ENCODE data around the gene ANGPTL4. TPM values are rescaled to one million over a fixed set of nuclear protein-coding genes. Genes with fewer than 3 reads are reported as not detected.

ANGPTL4 gene
- total and polyA plus RNA-seq, 2 of the 13 experiments (the other 11 are each of a cell fraction or from before 2014, with no cell fraction given), result 0.80 to 21.7 TPM

- TF ChIP-seq GPBP1L1 (CRISPR knock-in tag; IDR thresholded peaks at IDR 0.05) (no peak), PHF8 (CRISPR knock-in tag; IDR thresholded peaks at IDR 0.05) (no peak), ZNF230 (CRISPR knock-in tag; IDR thresholded peaks at IDR 0.05) (no peak), ZXDC (CRISPR knock-in tag; IDR thresholded peaks at IDR 0.05) (no peak), MAFF (IDR thresholded peaks at IDR 0.05; ENCODE audit: low read depth, low read length) (no peak), HMGA1 (CRISPR knock-in tag; conservative IDR thresholded peaks at IDR 0.05) (no peak), ELF3 (CRISPR knock-in tag; IDR thresholded peaks at IDR 0.05) (no peak), SMYD3 (CRISPR knock-in tag; IDR thresholded peaks at IDR 0.05) (no peak), KDM4B (CRISPR knock-in tag; IDR thresholded peaks at IDR 0.05) (no peak), ISL2 (CRISPR knock-in tag; IDR thresholded peaks at IDR 0.05) (no peak), ZNF660 (CRISPR knock-in tag; IDR thresholded peaks at IDR 0.05; ENCODE audit: borderline replicate concordance, low read depth) (no peak), ZNF24 (IDR thresholded peaks at IDR 0.05) (no peak), NFRKB (IDR thresholded peaks at IDR 0.05) (no peak), MEIS2 (CRISPR knock-in tag; IDR thresholded peaks at IDR 0.05) (no peak), ZNF547 (CRISPR knock-in tag; IDR thresholded peaks at IDR 0.05) (no peak), TMF1 (CRISPR knock-in tag; IDR thresholded peaks at IDR 0.05; ENCODE audit: low read depth) (no peak), LCORL (IDR thresholded peaks at IDR 0.05) (no peak), LCORL (CRISPR knock-in tag; IDR thresholded peaks at IDR 0.05) (no peak), PHB2 (IDR thresholded peaks at IDR 0.05; ENCODE audit: partially characterized antibody) (no peak), TBX3 (IDR thresholded peaks at IDR 0.05; ENCODE audit: borderline replicate concordance) (no peak), ZFP1 (CRISPR knock-in tag; IDR thresholded peaks at IDR 0.05) (no peak)
- TF ChIP-seq, protein P1, sequence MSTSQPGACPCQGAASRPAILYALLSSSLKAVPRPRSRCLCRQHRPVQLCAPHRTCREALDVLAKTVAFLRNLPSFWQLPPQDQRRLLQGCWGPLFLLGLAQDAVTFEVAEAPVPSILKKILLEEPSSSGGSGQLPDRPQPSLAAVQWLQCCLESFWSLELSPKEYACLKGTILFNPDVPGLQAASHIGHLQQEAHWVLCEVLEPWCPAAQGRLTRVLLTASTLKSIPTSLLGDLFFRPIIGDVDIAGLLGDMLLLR (CRISPR knock-in tag; IDR thresholded peaks at IDR 0.05), result no peak
- TF ChIP-seq, protein P2, sequence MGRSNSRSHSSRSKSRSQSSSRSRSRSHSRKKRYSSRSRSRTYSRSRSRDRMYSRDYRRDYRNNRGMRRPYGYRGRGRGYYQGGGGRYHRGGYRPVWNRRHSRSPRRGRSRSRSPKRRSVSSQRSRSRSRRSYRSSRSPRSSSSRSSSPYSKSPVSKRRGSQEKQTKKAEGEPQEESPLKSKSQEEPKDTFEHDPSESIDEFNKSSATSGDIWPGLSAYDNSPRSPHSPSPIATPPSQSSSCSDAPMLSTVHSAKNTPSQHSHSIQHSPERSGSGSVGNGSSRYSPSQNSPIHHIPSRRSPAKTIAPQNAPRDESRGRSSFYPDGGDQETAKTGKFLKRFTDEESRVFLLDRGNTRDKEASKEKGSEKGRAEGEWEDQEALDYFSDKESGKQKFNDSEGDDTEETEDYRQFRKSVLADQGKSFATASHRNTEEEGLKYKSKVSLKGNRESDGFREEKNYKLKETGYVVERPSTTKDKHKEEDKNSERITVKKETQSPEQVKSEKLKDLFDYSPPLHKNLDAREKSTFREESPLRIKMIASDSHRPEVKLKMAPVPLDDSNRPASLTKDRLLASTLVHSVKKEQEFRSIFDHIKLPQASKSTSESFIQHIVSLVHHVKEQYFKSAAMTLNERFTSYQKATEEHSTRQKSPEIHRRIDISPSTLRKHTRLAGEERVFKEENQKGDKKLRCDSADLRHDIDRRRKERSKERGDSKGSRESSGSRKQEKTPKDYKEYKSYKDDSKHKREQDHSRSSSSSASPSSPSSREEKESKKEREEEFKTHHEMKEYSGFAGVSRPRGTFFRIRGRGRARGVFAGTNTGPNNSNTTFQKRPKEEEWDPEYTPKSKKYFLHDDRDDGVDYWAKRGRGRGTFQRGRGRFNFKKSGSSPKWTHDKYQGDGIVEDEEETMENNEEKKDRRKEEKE (IDR thresholded peaks at IDR 0.05), result no peak
- TF ChIP-seq, protein P3, sequence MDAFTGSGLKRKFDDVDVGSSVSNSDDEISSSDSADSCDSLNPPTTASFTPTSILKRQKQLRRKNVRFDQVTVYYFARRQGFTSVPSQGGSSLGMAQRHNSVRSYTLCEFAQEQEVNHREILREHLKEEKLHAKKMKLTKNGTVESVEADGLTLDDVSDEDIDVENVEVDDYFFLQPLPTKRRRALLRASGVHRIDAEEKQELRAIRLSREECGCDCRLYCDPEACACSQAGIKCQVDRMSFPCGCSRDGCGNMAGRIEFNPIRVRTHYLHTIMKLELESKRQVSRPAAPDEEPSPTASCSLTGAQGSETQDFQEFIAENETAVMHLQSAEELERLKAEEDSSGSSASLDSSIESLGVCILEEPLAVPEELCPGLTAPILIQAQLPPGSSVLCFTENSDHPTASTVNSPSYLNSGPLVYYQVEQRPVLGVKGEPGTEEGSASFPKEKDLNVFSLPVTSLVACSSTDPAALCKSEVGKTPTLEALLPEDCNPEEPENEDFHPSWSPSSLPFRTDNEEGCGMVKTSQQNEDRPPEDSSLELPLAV (CRISPR knock-in tag; conservative IDR thresholded peaks at IDR 0.05; ENCODE audit: low read depth), result no peak
Observed at GRCh38 chr19:8412783-8413628, 49.1 kb downstream of the ANGPTL4 start, which contains the start of gene MARCHF2 (continued).
